Measurements from ENCODE around the gene R3HDM2.

R3HDM2 gene

GRCh38 chr12:57465030-57465746 is 34.3 kb upstream of the R3HDM2 start:
- H3K27ac ChIP-seq (ENCODE audit: low read depth, low read length, severe bottlenecking), result no peak overlapping the region
- WGBS, 2 experiments (ENCODE audit: insufficient coverage in 2 of 2), result 93 to 94% methylated on average over 2 to 4 of the region's 6 CpGs
- H3K4me1 ChIP-seq (ENCODE audit: control insufficient read depth, insufficient read depth, low read length, poor library complexity, severe bottlenecking), result peaks cover 11% of the 10 kb centered on the region
- H3K4me3 ChIP-seq (ENCODE audit: extremely low read depth, insufficient read depth, low read length, poor library complexity, severe bottlenecking), result no peak overlapping the region
- H3K36me3 ChIP-seq (ENCODE audit: control insufficient read depth, insufficient read depth, low read length), result no peaks in the 10 kb centered on the region
- H3K9me3 ChIP-seq (ENCODE audit: control insufficient read depth, low read length), result no peaks in the 10 kb centered on the region

- peaks cover 13% of the 10 kb centered on the region for H3K4me1 ChIP-seq (ENCODE audit: control insufficient read depth, insufficient read depth, low read length, poor library complexity, severe bottlenecking)
- no peak overlapping the region for H3K4me3 ChIP-seq (ENCODE audit: extremely low read depth, insufficient read depth, low read length, poor library complexity, severe bottlenecking)
- H3K27ac ChIP-seq (ENCODE audit: low read depth, low read length, severe bottlenecking), result no peak overlapping the region
- H3K36me3 ChIP-seq (ENCODE audit: control insufficient read depth, insufficient read depth, low read length), result no peaks in the 10 kb centered on the region
- H3K9me3 ChIP-seq (ENCODE audit: control insufficient read depth, low read length), result no peaks in the 10 kb centered on the region
- 96% methylated on average over 12 of the region's 12 CpGs for WGBS, 2 experiments (ENCODE audit: insufficient coverage in 2 of 2)
Observed at GRCh38 chr12:57464569-57464968, 33.7 kb upstream of the R3HDM2 start.

GRCh38 chr12:57462912-57463253 is 32.0 kb upstream of the R3HDM2 start:
- Histone ChIP-seq H3K4me3 (ENCODE audit: extremely low read depth, insufficient read depth, low read length, poor library complexity, severe bottlenecking) (no peak overlapping the region), H3K27ac (ENCODE audit: low read depth, low read length, severe bottlenecking) (no peak overlapping the region), H3K4me1 (ENCODE audit: control insufficient read depth, insufficient read depth, low read length, poor library complexity, severe bottlenecking) (peaks cover 19% of the 10 kb centered on the region), H3K36me3 (ENCODE audit: control insufficient read depth, insufficient read depth, low read length) (no peaks in the 10 kb centered on the region), H3K9me3 (ENCODE audit: control insufficient read depth, low read length) (no peaks in the 10 kb centered on the region)
- 47 to 64% methylated on average over 2 to 4 of the region's 5 CpGs for WGBS, 2 experiments (ENCODE audit: insufficient coverage in 2 of 2)

DNA sequence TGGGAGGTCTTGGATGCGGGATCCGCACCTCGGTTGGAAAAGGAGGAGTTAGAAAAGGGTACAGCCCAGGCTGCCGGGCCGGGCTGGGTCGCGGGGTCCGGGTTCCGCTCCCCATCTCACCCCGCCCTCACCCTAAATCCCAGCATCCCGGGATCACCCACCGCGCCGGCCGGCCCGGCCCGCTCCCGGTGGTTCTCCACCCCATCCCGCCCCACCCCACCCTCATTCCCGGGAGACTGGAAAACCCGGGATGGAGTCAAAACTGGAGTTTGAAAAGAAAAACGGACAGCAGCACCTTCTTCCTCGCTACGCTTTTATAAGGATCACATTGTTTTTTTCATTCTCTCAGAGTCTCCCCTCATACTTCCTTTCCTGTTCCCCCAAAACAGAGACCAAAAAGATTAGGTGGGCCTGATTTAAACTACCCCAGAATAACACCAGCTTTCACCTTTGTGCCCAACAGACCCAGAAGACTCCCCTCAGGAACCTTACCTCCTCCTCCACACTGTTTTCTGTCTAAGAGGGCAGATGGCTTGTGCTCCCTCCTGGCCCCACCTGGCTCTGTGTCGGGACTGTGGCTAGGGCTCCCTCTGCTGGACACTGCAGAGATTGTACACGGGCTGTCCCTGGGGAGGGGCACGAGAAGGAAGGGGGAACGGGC is 31.5 kb upstream of the R3HDM2 start:
- peak overlapping the region; percentile 62 for H3K4me3 ChIP-seq (ENCODE audit: extremely low read depth, insufficient read depth, low read length, poor library complexity, severe bottlenecking)
- H3K27ac ChIP-seq (ENCODE audit: low read depth, low read length, severe bottlenecking), result peak overlapping the region; percentile 74
- no peaks in the 10 kb centered on the region for H3K36me3 ChIP-seq (ENCODE audit: control insufficient read depth, insufficient read depth, low read length)
- H3K4me1 ChIP-seq (ENCODE audit: control insufficient read depth, insufficient read depth, low read length, poor library complexity, severe bottlenecking), result peaks cover 19% of the 10 kb centered on the region
- WGBS, 2 experiments (ENCODE audit: insufficient coverage in 2 of 2), result 0% methylated on average over 13 to 17 of the region's 28 CpGs
- no peaks in the 10 kb centered on the region for H3K9me3 ChIP-seq (ENCODE audit: control insufficient read depth, low read length)

DNA sequence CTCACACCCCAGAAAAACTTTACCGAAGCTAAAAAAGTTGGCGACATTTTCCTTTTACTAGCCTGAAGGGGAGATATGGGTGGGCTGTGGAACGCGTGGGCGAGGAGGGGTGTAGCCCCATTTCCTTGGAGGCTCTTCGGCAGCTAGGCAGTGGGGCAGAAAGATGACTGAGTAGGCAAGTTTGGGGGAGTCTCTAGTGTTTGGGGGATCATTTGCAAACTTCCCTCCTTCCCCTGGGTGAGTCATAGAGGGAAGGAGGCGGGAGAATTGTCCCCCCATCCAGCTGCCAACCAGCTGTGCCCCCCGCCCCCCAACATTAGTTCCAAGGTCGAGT is 31.0 kb upstream of the R3HDM2 start:
- Histone ChIP-seq H3K36me3 (ENCODE audit: control insufficient read depth, insufficient read depth, low read length) (no peaks in the 10 kb centered on the region), H3K4me3 (ENCODE audit: extremely low read depth, insufficient read depth, low read length, poor library complexity, severe bottlenecking) (peak overlapping the region; percentile 62), H3K27ac (ENCODE audit: low read depth, low read length, severe bottlenecking) (peak overlapping the region; percentile 74), H3K9me3 (ENCODE audit: control insufficient read depth, low read length) (no peaks in the 10 kb centered on the region), H3K4me1 (ENCODE audit: control insufficient read depth, insufficient read depth, low read length, poor library complexity, severe bottlenecking) (peaks cover 19% of the 10 kb centered on the region)
- 0% methylated on average over 1 of the region's 9 CpGs; no CpG with 5 or more reads in 1 of the 2 experiments for WGBS, 2 experiments (ENCODE audit: insufficient coverage in 2 of 2)

GRCh38 chr12:57461276-57461916 is 30.6 kb upstream of the R3HDM2 start:
- peak overlapping the region; percentile 74 for H3K27ac ChIP-seq (ENCODE audit: low read depth, low read length, severe bottlenecking)
- 0 to 1% methylated on average over 16 to 17 of the region's 32 CpGs for WGBS, 2 experiments (ENCODE audit: insufficient coverage in 2 of 2)

DNA sequence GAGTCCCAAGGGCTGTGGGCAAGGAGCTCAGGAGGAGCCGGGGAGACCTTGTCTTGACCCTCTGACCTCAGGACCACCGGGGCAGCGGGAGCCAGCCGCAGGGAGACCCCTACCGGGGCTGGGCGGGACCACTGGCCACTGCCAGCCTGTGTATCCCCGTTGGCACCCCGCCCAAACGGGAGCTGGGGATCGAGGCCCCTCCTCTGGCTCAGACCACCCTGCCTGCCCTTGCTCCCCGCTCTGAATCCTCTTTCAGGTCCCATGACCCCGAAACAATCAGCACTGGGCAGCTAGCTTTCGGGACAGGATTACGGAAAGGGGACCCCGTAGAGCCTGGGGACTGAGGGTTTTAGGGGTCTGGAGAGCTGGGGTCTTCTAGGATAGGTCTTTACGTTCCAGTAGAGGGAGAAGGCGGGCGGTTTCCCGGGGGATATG is 30.0 kb upstream of the R3HDM2 start:
- Histone ChIP-seq H3K36me3 (ENCODE audit: control insufficient read depth, insufficient read depth, low read length) (no peaks in the 10 kb centered on the region), H3K4me3 (ENCODE audit: extremely low read depth, insufficient read depth, low read length, poor library complexity, severe bottlenecking) (peak overlapping the region; percentile 62), H3K9me3 (ENCODE audit: control insufficient read depth, low read length) (no peaks in the 10 kb centered on the region), H3K4me1 (ENCODE audit: control insufficient read depth, insufficient read depth, low read length, poor library complexity, severe bottlenecking) (peaks cover 22% of the 10 kb centered on the region), H3K27ac (ENCODE audit: low read depth, low read length, severe bottlenecking) (peak overlapping the region; percentile 66)
- WGBS, 2 experiments (ENCODE audit: insufficient coverage in 2 of 2), result 1 to 3% methylated on average over 13 to 16 of the region's 19 CpGs

More at GRCh38 chr12:57461276-57461916, 30.6 kb upstream of the R3HDM2 start:
- H3K4me3 ChIP-seq (ENCODE audit: extremely low read depth, insufficient read depth, low read length, poor library complexity, severe bottlenecking), result peak overlapping the region; percentile 62
- H3K4me1 ChIP-seq (ENCODE audit: control insufficient read depth, insufficient read depth, low read length, poor library complexity, severe bottlenecking), result peaks cover 19% of the 10 kb centered on the region
- no peaks in the 10 kb centered on the region for H3K36me3 ChIP-seq (ENCODE audit: control insufficient read depth, insufficient read depth, low read length)
- no peaks in the 10 kb centered on the region for H3K9me3 ChIP-seq (ENCODE audit: control insufficient read depth, low read length)

DNA sequence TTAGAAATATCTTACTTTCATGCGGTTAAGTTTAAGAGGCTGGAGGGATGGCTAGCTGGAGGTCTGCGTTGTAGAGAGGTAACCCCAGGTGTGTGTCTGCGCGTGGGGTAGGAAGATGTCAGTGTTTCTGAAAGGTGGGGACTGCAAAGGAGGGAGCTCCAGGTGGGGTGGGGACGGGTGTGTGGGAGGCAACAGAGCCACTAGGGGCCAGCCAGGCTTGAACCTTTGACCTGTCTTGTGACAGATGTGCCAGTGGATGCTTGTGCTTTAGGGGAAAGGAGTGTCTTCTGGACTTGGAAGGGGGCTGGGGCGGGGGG is 29.6 kb upstream of the R3HDM2 start:
- Histone ChIP-seq H3K36me3 (ENCODE audit: control insufficient read depth, insufficient read depth, low read length) (no peaks in the 10 kb centered on the region), H3K27ac (ENCODE audit: low read depth, low read length, severe bottlenecking) (peak overlapping the region; percentile 6), H3K9me3 (ENCODE audit: control insufficient read depth, low read length) (no peaks in the 10 kb centered on the region), H3K4me1 (ENCODE audit: control insufficient read depth, insufficient read depth, low read length, poor library complexity, severe bottlenecking) (peaks cover 25% of the 10 kb centered on the region), H3K4me3 (ENCODE audit: extremely low read depth, insufficient read depth, low read length, poor library complexity, severe bottlenecking) (peak overlapping the region; percentile 62)
- WGBS, 2 experiments (ENCODE audit: insufficient coverage in 2 of 2), result 0 to 3% methylated on average over 4 to 5 of the region's 6 CpGs

- Histone ChIP-seq H3K9me3 (ENCODE audit: control insufficient read depth, low read length) (no peaks in the 10 kb centered on the region), H3K4me3 (ENCODE audit: extremely low read depth, insufficient read depth, low read length, poor library complexity, severe bottlenecking) (peak within 1 kb of the TSS; percentile 62), H3K36me3 (ENCODE audit: control insufficient read depth, insufficient read depth, low read length) (no peaks in the 10 kb centered on the region), H3K27ac (ENCODE audit: low read depth, low read length, severe bottlenecking) (peak within 1 kb of the TSS; percentile 67), H3K4me1 (ENCODE audit: control insufficient read depth, insufficient read depth, low read length, poor library complexity, severe bottlenecking) (peaks cover 27% of the 10 kb centered on the region)
- WGBS, 2 experiments (ENCODE audit: insufficient coverage in 2 of 2), result 0% methylated on average over 1 of the region's 36 CpGs; no CpG with 5 or more reads in 1 of the 2 experiments
Observed at GRCh38 chr12:57459750-57460467, 29.1 kb upstream of the R3HDM2 start, which contains the start of gene GLI1. GLI1 (plus strand) TSS chr12:57459785; CDS start chr12:57463692, 3,907 bp downstream.

DNA sequence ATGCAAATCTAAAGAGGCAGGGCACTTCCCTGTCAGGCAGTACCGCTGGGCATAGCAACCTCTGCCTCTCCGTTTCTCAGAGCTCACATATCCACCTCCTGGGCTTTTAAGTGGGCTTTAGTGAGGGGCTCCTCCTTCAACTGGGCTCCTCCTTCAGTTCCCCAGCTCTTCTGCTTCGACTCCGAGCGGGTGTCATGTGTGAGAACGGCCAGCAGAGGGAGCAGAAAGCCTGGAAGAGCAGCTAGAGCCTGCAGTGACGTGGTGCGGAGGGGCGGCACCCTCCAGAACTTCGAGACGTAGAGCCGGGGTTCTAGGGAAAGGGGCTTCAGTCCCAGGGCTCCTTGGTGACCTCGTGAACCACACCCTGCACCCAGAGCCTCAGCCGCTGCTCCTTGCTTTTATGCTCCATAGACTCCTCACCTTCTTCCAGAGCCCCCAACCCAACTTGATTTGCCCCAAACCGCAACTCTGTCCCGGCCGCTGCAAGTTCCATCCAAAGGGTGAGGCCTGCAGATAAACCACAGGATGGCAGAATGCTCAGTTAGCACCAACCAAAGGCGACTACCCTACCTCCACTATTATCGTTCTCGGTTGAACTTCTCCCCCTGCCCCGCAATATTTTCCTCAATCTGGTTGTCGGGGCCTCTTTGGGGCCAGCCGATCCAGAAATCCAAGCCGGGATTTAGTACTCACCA is 28.4 kb upstream of the R3HDM2 start:
- Histone ChIP-seq H3K9me3 (ENCODE audit: control insufficient read depth, low read length) (no peaks in the 10 kb centered on the region), H3K27ac (ENCODE audit: low read depth, low read length, severe bottlenecking) (peak overlapping the region; percentile 67), H3K4me1 (ENCODE audit: control insufficient read depth, insufficient read depth, low read length, poor library complexity, severe bottlenecking) (peaks cover 34% of the 10 kb centered on the region), H3K4me3 (ENCODE audit: extremely low read depth, insufficient read depth, low read length, poor library complexity, severe bottlenecking) (peak overlapping the region; percentile 62), H3K36me3 (ENCODE audit: control insufficient read depth, insufficient read depth, low read length) (no peaks in the 10 kb centered on the region)
- 1 to 2% methylated on average over 20 to 21 of the region's 24 CpGs for WGBS, 2 experiments (ENCODE audit: insufficient coverage in 2 of 2)
